ENCODE data around the gene TAS2R10. TPM values are rescaled to one million over a fixed set of nuclear protein-coding genes. Genes with fewer than 3 reads are reported as not detected.
"Not testable (repeated sequence)": the region's sequence is repeated elsewhere in the genome, so short reads cannot be mapped to it uniquely, and the experiment has no call there.

TAS2R10 gene
- total RNA-seq, 1 donor from 2014 or later = not detected

- ATAC-seq (ENCODE audit: poor library complexity) (no peak), DNase-seq (no peak)
- intact Hi-C loops (cut with DNase I) = no loop called here
Measured at GRCh38 chr12:10794222-10794621, 31.9 kb downstream of the TAS2R10 start.

DNA sequence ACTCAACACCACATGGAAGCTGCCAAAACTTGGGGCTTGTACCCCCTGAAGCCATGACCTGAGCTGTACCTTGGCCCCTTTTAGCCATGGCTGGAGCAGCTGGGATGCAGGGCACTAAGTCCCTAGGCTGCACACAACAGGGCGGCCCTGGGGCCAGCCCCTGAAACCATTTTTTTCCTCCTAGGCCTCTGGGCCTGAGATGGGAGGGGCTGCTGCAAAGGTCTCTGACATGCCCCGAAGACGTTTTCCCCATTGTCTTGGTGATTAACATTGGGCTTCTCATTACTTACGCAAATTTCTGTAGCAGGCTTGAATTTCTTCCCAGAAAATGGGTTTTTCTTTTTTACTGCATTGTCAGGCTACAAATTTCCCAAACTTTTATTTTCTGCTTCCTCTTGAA lies 34.4 kb downstream of the TAS2R10 start:
- ATAC-seq (ENCODE audit: poor library complexity); DNase-seq; intact Hi-C loops (cut with DNase I): not testable (repeated sequence)

DNA sequence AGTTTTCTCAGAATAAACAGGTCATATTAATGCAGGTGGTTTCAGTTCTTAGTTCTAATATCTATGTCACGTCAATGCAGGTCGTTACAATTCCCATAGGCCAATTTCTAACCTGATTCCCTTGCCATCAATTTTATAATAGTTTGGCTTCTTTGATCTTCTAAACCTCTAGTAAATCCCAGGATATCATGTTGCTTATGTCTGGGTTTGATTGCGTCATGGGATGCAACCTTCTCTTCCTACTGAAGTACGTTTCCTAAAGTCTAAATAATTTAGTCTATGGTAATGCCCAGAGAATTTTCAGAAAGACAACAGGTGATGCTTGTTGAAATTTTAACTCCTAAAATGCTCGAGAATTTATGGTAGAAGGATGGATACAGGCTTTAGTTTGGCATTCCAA lies 42.9 kb downstream of the TAS2R10 start:
- intact Hi-C loops (cut with DNase I) = no loop called here
- DNase-seq (no peak), ATAC-seq (ENCODE audit: poor library complexity) (no peak)

DNA sequence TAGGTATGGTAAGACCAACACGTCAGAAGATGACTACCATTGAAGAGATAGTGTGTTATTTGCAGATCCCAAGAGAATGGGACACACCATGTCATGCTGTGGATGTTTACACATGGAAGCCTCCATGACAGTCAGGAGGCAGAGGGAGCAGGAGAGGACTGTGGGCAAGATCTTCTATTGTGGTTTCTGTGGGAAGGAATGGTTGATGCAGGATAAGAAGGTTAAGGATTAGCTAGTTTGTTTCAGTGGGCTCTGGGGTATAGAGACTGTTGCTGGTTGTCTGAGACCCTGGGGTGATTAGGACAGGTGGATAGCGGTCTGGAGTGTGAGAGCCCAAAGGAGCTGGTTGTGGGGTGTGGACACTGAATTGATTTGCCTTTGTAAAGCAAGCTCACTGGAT lies 47.1 kb downstream of the TAS2R10 start:
- intact Hi-C loops (cut with DNase I) = no loop called here
- ATAC-seq (ENCODE audit: poor library complexity) (no peak), DNase-seq (no peak)

Other genes starting within 250 kb of the TAS2R10 start
- gene MAGOHB, start 212.7 kb downstream of the TAS2R10 start, total RNA-seq = 14.0 TPM
- not detected for gene STYK1, start 152.3 kb downstream of the TAS2R10 start, total RNA-seq
- gene YBX3, start 103.0 kb downstream of the TAS2R10 start, total RNA-seq = 535 TPM
- not detected for gene TAS2R7, start 23.7 kb downstream of the TAS2R10 start, total RNA-seq
- not detected for gene TAS2R8, start 19.1 kb downstream of the TAS2R10 start, total RNA-seq
- 0.22 TPM for gene TAS2R9, start 16.2 kb downstream of the TAS2R10 start, total RNA-seq
- 1.1 TPM for gene PRR4, start 23.1 kb upstream of the TAS2R10 start, total RNA-seq
- gene PRH1, start 57.9 kb upstream of the TAS2R10 start, total RNA-seq = 2.5 TPM
- gene TAS2R13, start 83.2 kb upstream of the TAS2R10 start, total RNA-seq = 0.27 TPM
- not detected for gene PRH2, start 102.9 kb upstream of the TAS2R10 start, total RNA-seq
- 0.75 TPM for gene TAS2R14, start 112.9 kb upstream of the TAS2R10 start, total RNA-seq
- 0.22 TPM for gene TAS2R50, start 160.6 kb upstream of the TAS2R10 start, total RNA-seq
- 0.43 TPM for gene TAS2R20, start 171.9 kb upstream of the TAS2R10 start, total RNA-seq
- gene TAS2R19, start 196.3 kb upstream of the TAS2R10 start, total RNA-seq = 0.51 TPM
- 0.38 TPM for gene TAS2R31, start 205.0 kb upstream of the TAS2R10 start, total RNA-seq
- not detected for gene TAS2R46, start 235.9 kb upstream of the TAS2R10 start, total RNA-seq